SK-N-SH (cell line): ENCODE data around the gene AFP.

Source experiments
- CHD2 ChIP-seq: fragments of 150-350 bp; IDR thresholded peaks from 2 replicates; pipeline ENCODE4 v1.6.1; 2018; ENCODE audit warnings: low read length; ENCODE audit not compliant: partially characterized antibody
- EP300 ChIP-seq, 2 experiments: IDR thresholded peaks; 2 replicates each; pipeline versions ENCODE4 v1.4.0 to v1.6.1; 2012; ENCODE audit warnings: borderline replicate concordance in 1 of 2, low read depth in 1 of 2, low read length in 1 of 2
- EZH2phosphoT487 ChIP-seq: fragments of 200-600 bp; sonication (generic); IDR thresholded peaks from 2 replicates; pipeline ENCODE4 v1.6.1; 2017; ENCODE audit warnings: low read depth, mixed run types, mild to moderate bottlenecking, antibody characterized with exemption, moderate library complexity, borderline replicate concordance
- FOXM1 ChIP-seq: IDR thresholded peaks from 2 replicates; pipeline ENCODE4 v1.4.0; 2012; ENCODE audit warnings: low read depth, mild to moderate bottlenecking
- JUND ChIP-seq: IDR thresholded peaks from 2 replicates; pipeline ENCODE4 v1.4.0; 2012
- NFIC ChIP-seq: IDR thresholded peaks from 2 replicates; pipeline ENCODE4 v1.4.0; 2012; ENCODE audit warnings: borderline replicate concordance
- POLR2AphosphoS5 ChIP-seq: IDR thresholded peaks from 2 replicates; pipeline ENCODE4 v1.6.1; 2012; ENCODE audit warnings: low read depth, low read length
- RAD21 ChIP-seq: IDR thresholded peaks from 2 replicates; pipeline ENCODE4 v1.6.1; 2012; ENCODE audit warnings: mild to moderate bottlenecking, low read length
- RCOR1 ChIP-seq: fragments of 150-350 bp; IDR thresholded peaks from 2 replicates; pipeline ENCODE4 v1.6.1; 2017; ENCODE audit warnings: antibody characterized with exemption, low read length
- RFX5 ChIP-seq: IDR thresholded peaks from 2 replicates; pipeline ENCODE4 v1.6.1; 2012; ENCODE audit warnings: mild to moderate bottlenecking, improper control_type of control experiment, low read length
- TF ChIP-seq, protein P1 (sequence below): fragments of 200-600 bp; sonication (generic); IDR thresholded peaks from 2 replicates; pipeline ENCODE4 v1.6.1; 2017; ENCODE audit warnings: antibody characterized with exemption, mild to moderate bottlenecking, moderate library complexity
- TF ChIP-seq, protein P2 (sequence below): IDR thresholded peaks from 2 replicates; pipeline ENCODE4 v1.4.0; 2012; ENCODE audit warnings: low read depth

DNA sequence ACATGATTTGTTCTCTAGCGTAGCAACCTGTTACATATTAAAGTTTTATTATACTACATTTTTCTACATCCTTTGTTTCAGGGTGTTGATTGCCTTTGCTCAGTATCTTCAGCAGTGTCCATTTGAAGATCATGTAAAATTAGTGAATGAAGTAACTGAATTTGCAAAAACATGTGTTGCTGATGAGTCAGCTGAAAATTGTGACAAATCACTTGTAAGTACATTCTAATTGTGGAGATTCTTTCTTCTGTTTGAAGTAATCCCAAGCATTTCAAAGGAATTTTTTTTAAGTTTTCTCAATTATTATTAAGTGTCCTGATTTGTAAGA is 29.5 kb upstream of the AFP start:
- TF ChIP-seq NFIC, result no peak
- no peak for TF ChIP-seq RAD21
- TF ChIP-seq JUND, result no peak
- TF ChIP-seq CHD2, result no peak
- TF ChIP-seq, protein P1, sequence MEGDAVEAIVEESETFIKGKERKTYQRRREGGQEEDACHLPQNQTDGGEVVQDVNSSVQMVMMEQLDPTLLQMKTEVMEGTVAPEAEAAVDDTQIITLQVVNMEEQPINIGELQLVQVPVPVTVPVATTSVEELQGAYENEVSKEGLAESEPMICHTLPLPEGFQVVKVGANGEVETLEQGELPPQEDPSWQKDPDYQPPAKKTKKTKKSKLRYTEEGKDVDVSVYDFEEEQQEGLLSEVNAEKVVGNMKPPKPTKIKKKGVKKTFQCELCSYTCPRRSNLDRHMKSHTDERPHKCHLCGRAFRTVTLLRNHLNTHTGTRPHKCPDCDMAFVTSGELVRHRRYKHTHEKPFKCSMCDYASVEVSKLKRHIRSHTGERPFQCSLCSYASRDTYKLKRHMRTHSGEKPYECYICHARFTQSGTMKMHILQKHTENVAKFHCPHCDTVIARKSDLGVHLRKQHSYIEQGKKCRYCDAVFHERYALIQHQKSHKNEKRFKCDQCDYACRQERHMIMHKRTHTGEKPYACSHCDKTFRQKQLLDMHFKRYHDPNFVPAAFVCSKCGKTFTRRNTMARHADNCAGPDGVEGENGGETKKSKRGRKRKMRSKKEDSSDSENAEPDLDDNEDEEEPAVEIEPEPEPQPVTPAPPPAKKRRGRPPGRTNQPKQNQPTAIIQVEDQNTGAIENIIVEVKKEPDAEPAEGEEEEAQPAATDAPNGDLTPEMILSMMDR, result no peak
- no peak for TF ChIP-seq POLR2AphosphoS5
- no peak for TF ChIP-seq FOXM1
- TF ChIP-seq RCOR1, result no peak
- TF ChIP-seq EZH2phosphoT487, result no peak
- TF ChIP-seq, protein P2, sequence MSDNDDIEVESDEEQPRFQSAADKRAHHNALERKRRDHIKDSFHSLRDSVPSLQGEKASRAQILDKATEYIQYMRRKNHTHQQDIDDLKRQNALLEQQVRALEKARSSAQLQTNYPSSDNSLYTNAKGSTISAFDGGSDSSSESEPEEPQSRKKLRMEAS, result no peak
- no peak for TF ChIP-seq EP300 (IDR thresholded peaks at IDR 0.05; ENCODE audit: borderline replicate concordance in 1 of 2, low read depth in 1 of 2, low read length in 1 of 2)
- no peak for TF ChIP-seq RFX5
